GM12878 (cell line): ENCODE data around the gene PAPLN.

Experiments
- CTCF ChIP-seq, 3 experiments: IDR thresholded peaks in 2 of 3; conservative IDR thresholded peaks in 1 of 3; 2 replicates each; pipeline ENCODE4 v1.5.1; 2011; ENCODE audit warnings: low read depth in 3 of 3, low read length in 3 of 3, mild to moderate bottlenecking in 3 of 3, control low read depth in 2 of 3, moderate library complexity in 2 of 3, inconsistent platforms in 1 of 3, mixed read lengths in 1 of 3; ENCODE audit not compliant: control insufficient read depth in 2 of 3, insufficient read depth in 1 of 3; ENCODE audit errors: extremely low read depth in 1 of 3
- EZH2 ChIP-seq: IDR thresholded peaks from 2 replicates; pipeline ENCODE4 v1.6.1; 2012; ENCODE audit warnings: low read depth, mild to moderate bottlenecking, control low read depth, inconsistent platforms, low read length, borderline replicate concordance; ENCODE audit not compliant: control insufficient read depth
- GABPA ChIP-seq: IDR thresholded peaks from 2 replicates; pipeline ENCODE4 v1.6.1; 2014; ENCODE audit warnings: antibody characterized with exemption, low read depth, mild to moderate bottlenecking, inconsistent platforms
- USF1 ChIP-seq: IDR thresholded peaks from 2 replicates; pipeline ENCODE4 v1.6.1; 2011; ENCODE audit warnings: borderline replicate concordance, low read depth, mild to moderate bottlenecking, moderate library complexity, mixed read lengths, low read length; ENCODE audit not compliant: insufficient read depth; ENCODE audit errors: extremely low read length

- TF ChIP-seq EZH2 = no peak
- TF ChIP-seq CTCF (IDR thresholded peaks at IDR 0.05 in 2 of 3, conservative IDR thresholded peaks at IDR 0.05 in 1 of 3; ENCODE audit: control insufficient read depth in 2 of 3, extremely low read depth in 1 of 3, insufficient read depth in 1 of 3, low read depth in 3 of 3, low read length in 3 of 3) = no peak
- TF ChIP-seq GABPA = no peak
- TF ChIP-seq USF1 = no peak
Measured at GRCh38 chr14:73234586-73235394, 2.5 kb upstream of the PAPLN start.
